SH-SY5Y (cell line): ENCODE data around the gene ARSJ.

Experiments
- GATA2 ChIP-seq: IDR thresholded peaks from 2 replicates; pipeline ENCODE4 v1.6.1; 2011; ENCODE audit warnings: mild to moderate bottlenecking, low read depth, low read length
- GATA3 ChIP-seq: IDR thresholded peaks from 2 replicates; pipeline ENCODE4 v1.6.1; 2011; ENCODE audit warnings: low read depth, mild to moderate bottlenecking, low read length, moderate library complexity

DNA sequence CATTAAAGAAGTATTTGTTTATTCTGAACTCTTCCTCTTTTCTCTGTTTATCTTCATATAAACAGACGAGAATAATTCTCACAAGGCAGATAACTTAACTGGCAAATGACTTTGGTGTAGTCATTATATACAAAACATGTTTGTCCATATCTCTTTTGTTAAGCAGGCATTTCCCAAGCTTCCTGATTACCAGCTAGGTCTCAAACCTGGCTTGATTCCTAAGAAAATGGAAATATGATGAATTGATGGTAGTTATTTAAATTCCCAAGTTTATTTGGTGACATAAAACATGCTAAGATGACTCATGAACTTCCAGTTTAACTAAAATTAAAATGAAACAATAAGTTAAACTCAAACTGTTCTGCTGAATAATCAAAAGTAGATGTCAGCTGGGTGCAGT is 96.8 kb downstream of the ARSJ start:
- TF ChIP-seq GATA2 (no peak), GATA3 (no peak)
